Rectal smooth muscle tissue (tissue), 1 donor: ENCODE results near the gene POU3F1.
"Not testable (repeated sequence)": the region's sequence is repeated elsewhere in the genome, so short reads cannot be mapped to it uniquely, and the experiment has no call there.

Source experiments
- H3K27ac ChIP-seq: one replicate; pipeline ENCODE4 v1.7.0; 2013; ENCODE audit warnings: low read depth, low read length, inconsistent platforms
- H3K27me3 ChIP-seq: one replicate; pipeline ENCODE4 v1.7.0; 2013; ENCODE audit warnings: low read length; ENCODE audit not compliant: control insufficient read depth, insufficient read depth
- H3K36me3 ChIP-seq: one replicate; pipeline ENCODE4 v1.7.0; 2013; ENCODE audit warnings: low read length; ENCODE audit not compliant: control insufficient read depth, insufficient read depth
- H3K4me1 ChIP-seq: one replicate; pipeline ENCODE4 v1.7.0; 2013; ENCODE audit warnings: low read length; ENCODE audit not compliant: control insufficient read depth, insufficient read depth
- H3K4me3 ChIP-seq: one replicate; pipeline ENCODE4 v1.7.0; 2013; ENCODE audit warnings: low read length
- H3K9ac ChIP-seq: one replicate; pipeline ENCODE4 v1.7.0; 2013; ENCODE audit warnings: low read length

Gene POU3F1

DNA sequence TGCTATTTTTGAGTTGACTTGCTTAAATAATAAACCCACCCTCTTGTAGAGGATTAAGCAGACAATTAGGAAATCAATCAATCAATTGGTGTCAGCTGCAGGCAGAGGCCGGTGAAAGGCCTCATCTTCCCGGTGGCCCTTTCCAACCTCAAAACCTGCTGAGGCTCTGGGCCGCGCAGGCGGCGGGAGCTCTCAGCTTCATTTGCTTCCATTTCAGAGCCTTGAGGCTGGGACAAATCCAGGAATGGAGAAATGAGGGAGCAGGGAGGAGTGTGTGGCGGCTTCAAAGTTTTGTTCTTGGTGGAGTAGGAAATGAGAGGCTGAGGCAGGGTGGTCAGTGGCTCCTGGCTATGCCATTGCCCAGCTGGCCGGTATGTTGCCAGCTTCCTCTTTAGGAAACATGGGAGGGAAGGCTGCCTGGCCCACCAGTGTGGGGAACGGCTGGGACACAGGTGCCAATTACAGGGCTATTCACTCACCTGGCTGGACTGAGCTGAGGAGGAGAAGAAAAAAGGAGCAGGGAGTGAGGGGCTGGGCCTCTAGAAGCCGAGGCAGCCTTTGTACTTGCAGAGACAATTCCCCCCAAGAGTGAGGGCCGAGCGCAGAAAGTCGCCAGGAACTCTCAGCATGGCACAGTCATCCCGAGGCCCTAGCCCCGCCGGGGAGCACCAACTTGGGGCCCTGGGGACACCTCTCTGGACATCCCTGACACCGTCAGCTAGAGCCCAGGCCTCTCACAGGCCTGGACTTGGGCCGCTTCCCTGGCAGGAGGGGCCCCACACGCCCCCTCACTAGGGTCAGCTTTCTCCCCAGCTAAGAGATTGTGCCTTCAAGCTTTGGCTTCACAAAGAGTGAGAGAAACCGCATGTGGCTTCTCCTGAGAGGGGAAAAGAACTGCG lies 4.4 kb downstream of the POU3F1 start:
- Histone ChIP-seq H3K36me3 (no peaks in the 10 kb centered on the region), H3K27ac (no peak overlapping the region), H3K9ac (no peak overlapping the region), H3K4me3 (no peak overlapping the region), H3K4me1 (peaks cover 2% of the 10 kb centered on the region), H3K27me3 (peaks cover 39% of the 10 kb centered on the region)

DNA sequence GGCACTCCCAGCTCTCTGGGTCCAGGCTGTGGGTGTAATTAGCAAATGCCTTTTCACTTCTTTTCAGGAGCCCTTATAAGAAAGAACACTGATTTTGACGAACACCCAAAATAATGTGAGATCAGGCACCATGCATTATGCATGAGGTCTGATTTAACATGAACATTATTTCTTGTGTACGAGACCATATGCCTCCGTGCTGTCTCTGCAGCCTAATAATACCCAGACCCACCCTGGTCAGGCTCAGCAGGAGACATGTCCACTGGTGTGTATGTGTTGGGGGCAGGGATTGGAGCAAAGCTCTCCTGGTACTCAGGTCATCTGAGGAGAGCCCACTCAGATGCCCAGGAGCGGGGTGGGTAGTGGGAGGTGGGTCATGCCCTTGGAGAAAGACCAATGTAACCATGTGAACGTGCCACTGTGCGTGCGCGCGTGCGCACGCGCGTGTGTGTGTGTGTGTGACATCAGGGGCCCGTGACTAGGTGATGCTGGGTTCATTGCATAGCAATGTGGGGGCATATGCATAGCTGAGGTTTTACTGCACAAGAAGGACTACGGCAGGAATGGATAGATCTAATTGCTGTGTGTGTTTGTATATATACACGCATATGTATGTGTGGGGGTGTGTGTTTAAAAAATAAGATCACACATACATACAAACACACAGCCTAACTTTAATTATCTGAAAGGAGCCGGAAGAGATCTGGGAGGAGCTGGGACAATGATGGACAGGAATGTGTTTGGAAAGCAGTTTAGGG lies 7.1 kb downstream of the POU3F1 start:
- Histone ChIP-seq H3K36me3 (no peaks in the 10 kb centered on the region), H3K4me3 (no peak overlapping the region), H3K4me1 (no peaks in the 10 kb centered on the region), H3K27ac (no peak overlapping the region), H3K27me3 (peaks cover 30% of the 10 kb centered on the region), H3K9ac (no peak overlapping the region)

GRCh38 chr1:38038861-38039260 lies 7.7 kb downstream of the POU3F1 start:
- no peaks in the 10 kb centered on the region for H3K36me3 ChIP-seq
- H3K27ac ChIP-seq: no peak overlapping the region
- H3K4me3 ChIP-seq: no peak overlapping the region
- peaks cover 24% of the 10 kb centered on the region for H3K27me3 ChIP-seq
- H3K4me1 ChIP-seq: no peaks in the 10 kb centered on the region
- H3K9ac ChIP-seq: no peak overlapping the region

- Histone ChIP-seq H3K4me1 (no peaks in the 10 kb centered on the region), H3K36me3 (no peaks in the 10 kb centered on the region)
Measured at GRCh38 chr1:38037221-38037939, 9.2 kb downstream of the POU3F1 start.

GRCh38 chr1:38034871-38035270 lies 11.7 kb downstream of the POU3F1 start:
- no peak overlapping the region for H3K9ac ChIP-seq
- no peak overlapping the region for H3K27ac ChIP-seq
- no peaks in the 10 kb centered on the region for H3K36me3 ChIP-seq
- peaks cover 4% of the 10 kb centered on the region for H3K4me1 ChIP-seq
- no peak overlapping the region for H3K4me3 ChIP-seq
- H3K27me3 ChIP-seq: peaks cover 5% of the 10 kb centered on the region

More at GRCh38 chr1:38037221-38037939, 9.2 kb downstream of the POU3F1 start:
- Histone ChIP-seq H3K4me3 (no peak overlapping the region), H3K9ac (no peak overlapping the region), H3K27ac (no peak overlapping the region), H3K27me3 (peaks cover 12% of the 10 kb centered on the region)

GRCh38 chr1:38032992-38033391 lies 13.6 kb downstream of the POU3F1 start:
- not testable (repeated sequence) for H3K36me3 ChIP-seq

GRCh38 chr1:38031513-38031866 lies 15.1 kb downstream of the POU3F1 start:
- Histone ChIP-seq H3K36me3 (no peaks in the 10 kb centered on the region), H3K4me1 (peaks cover 12% of the 10 kb centered on the region), H3K9ac (no peak overlapping the region), H3K27ac (no peak overlapping the region), H3K4me3 (no peak overlapping the region), H3K27me3 (no peaks in the 10 kb centered on the region)

More at GRCh38 chr1:38032992-38033391, 13.6 kb downstream of the POU3F1 start:
- H3K27me3 ChIP-seq, H3K9ac ChIP-seq, H3K27ac ChIP-seq, H3K4me3 ChIP-seq: not testable (repeated sequence)
- peaks cover 12% of the 10 kb centered on the region for H3K4me1 ChIP-seq

DNA sequence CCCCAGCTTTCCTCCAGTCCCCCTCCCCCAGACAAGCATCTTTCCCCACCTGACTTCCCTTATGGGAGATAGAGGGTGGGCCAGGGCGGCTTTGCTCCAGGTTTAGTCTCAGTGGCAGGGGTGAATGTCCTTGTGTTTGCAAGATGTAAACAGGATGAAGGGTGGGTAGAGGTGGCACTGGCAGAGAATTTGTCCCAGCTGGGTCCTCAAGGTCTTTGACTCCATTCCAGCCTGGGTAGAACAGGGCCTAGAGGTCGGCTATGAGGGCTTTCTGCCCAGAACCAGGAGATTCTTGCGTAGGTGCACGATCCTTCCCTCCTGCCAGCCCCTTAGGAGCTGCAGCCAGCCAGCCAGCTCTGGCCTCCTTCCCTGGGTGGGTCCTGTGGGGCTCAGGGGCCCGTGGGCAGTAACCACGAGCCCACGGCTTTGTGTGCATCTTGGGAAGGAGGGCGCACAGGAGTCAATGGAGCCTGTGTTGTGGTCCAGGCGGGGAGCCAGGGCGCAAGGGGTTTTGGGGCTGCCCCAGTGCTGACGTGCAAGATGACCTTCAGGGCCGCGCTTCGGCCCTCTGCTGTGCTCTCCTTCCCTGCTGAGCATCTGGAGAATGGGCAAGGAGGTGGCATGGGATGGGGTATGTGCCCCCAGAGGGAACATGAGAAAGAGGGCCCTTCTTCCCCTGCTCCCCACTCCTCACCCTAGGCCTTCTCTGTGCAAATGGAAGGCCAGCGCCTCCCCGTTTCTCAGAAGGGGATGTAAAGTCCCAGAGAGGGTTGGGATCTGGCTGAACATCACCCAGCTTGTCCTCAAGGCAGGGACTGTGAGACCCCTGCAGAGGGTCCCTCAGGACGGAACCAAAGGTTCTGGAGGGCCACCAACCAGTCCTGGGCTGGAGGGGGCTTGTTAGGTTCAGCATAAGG lies 15.7 kb downstream of the POU3F1 start:
- Histone ChIP-seq H3K27ac (no peak overlapping the region), H3K9ac (no peak overlapping the region), H3K4me3 (no peak overlapping the region), H3K27me3 (no peaks in the 10 kb centered on the region), H3K36me3 (peaks cover 2% of the 10 kb centered on the region), H3K4me1 (peaks cover 12% of the 10 kb centered on the region)

- H3K4me3 ChIP-seq: no peak overlapping the region
- H3K9ac ChIP-seq: no peak overlapping the region
- H3K27ac ChIP-seq: no peak overlapping the region
- H3K27me3 ChIP-seq: no peaks in the 10 kb centered on the region
- H3K36me3 ChIP-seq: peaks cover 11% of the 10 kb centered on the region
- peaks cover 12% of the 10 kb centered on the region for H3K4me1 ChIP-seq
Measured at GRCh38 chr1:38029685-38030511, 16.7 kb downstream of the POU3F1 start.

DNA sequence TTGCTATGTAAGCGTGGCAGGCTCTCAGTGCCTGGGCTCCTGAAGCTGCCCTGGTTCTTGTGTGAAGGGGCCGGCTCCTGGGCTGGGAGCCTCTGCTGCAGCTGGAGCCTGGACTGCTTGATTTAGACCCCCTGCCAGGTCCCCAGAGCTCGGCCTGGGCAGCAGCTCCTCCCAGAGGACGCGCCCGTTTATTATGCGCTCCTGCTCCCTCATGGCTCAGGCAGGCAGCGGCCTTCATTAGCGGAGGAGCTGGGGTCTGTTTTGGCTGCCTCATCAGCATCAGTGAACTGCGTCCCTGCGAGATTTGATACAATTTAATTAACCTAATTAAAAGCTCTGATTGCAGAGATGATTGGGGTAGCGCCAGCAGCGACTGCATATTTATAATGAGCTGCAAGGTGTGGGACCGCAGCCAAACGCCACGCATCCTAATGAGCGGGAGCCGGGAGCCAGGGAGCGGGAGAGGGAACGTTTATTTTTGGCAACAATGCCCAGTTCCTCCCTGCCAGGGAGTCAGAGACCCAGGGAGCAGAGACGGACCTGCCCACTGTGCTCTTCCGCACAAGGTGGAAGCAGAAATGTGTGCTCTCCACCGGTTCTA lies 17.4 kb downstream of the POU3F1 start:
- no peak overlapping the region for H3K9ac ChIP-seq
- no peaks in the 10 kb centered on the region for H3K27me3 ChIP-seq
- H3K4me1 ChIP-seq: peaks cover 12% of the 10 kb centered on the region
- no peak overlapping the region for H3K4me3 ChIP-seq
- H3K36me3 ChIP-seq: peaks cover 14% of the 10 kb centered on the region
- no peak overlapping the region for H3K27ac ChIP-seq

DNA sequence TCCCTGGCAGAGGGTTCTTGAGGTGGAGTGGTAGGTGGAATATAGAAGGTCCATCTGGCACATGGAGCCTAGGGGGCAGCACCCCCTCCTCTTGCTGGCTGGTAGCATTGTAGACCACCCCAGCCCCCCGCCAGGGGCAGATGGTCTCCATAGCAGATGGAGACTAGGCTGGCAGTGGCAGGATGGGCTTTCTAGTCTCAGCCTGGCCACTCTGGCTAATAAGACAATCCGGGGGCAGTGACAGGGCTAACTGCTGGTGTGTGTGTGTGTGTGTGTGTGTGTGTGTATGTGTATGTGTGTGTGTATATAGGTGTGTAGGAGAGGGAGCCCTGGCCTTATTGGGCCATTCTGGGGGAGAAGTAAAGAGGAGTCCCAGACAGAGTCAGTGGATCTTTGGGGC lies 17.9 kb downstream of the POU3F1 start:
- peaks cover 12% of the 10 kb centered on the region for H3K4me1 ChIP-seq
- H3K4me3 ChIP-seq: no peak overlapping the region
- peaks cover 17% of the 10 kb centered on the region for H3K36me3 ChIP-seq
- no peak overlapping the region for H3K9ac ChIP-seq
- H3K27me3 ChIP-seq: no peaks in the 10 kb centered on the region
- H3K27ac ChIP-seq: no peak overlapping the region
